Stromal cell of bone marrow (primary cell): ENCODE results near the gene SCN1A.
"Not testable (repeated sequence)": the region's sequence is repeated elsewhere in the genome, so short reads cannot be mapped to it uniquely, and the experiment has no call there.

Source experiments
- DNase-seq: peaks from one replicate; pipeline ENCODE4 v3.0.0-alpha.2; 2012; ENCODE audit warnings: low read depth

SCN1A gene

DNA sequence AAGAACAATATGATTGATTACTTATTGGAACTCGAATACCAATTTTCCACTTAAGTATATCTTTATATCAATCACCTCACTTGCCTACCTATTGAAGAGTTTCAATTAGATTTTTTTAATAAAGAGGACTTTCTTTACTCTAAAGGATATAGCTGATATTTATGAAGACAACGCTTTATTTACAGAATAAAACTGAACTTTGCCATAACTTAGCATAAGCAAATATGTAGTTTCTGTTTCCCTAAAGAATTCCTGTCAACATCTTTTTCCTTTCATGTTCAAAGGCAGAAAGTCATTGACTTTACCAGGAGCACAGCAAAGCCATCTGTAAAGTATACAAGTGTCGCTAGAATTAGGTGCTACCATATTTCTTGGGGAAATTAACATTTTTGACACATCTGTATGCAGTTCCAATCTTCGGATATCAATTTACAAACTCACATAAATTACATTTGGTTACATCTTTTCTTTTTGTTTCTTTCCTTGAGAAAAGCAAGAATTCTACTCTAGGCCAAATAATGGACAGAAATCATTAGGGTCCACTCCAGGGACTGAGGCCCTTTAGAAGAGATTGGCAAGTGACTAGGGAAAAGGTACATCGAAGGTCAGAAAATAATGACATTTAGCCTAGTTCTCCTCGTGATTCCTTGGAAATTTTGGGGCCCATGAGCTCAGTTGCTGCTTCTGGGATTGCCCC is 7.5 kb upstream of the SCN1A start:
- no peak for DNase-seq

DNA sequence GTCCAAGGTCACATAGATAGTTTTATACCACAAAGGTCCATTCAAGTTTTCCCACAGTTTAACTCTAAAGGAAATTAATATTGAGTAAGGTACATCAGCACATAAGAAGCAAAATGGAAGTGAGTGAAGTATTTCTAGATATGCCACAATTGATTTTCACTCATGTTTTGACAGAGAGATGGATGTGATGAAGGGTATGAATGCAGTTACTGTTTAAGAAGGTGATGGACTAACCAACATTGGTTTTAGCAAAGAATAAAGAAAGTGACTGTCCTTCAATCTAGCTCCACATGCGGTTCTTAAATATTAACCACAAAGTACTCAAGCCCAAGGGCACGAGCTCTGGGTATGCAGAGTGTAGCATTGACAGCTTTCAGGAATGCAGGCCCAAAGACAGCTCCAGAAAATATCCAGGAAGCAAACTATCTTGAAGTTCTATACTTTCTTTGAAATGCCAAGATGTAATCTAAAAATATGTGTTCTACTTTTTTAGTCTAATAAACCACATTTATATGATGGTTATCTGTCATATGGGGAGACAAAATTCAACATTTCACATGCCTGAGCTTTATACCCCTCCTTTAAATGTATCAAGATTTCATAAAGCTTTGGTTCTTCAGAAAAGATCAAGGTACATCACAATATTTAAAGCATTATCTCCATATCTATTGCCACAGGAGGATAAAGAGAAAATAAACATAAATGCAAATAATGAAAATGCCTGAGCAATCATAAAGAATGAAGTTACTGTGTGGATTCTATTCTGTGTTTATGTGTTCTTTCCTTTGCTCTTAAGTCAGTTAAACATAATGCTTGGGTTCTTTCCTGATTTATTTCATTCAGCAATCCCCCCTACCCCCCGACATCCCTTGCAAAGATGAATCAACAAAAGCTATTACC is 6.7 kb upstream of the SCN1A start:
- no peak for DNase-seq

DNA sequence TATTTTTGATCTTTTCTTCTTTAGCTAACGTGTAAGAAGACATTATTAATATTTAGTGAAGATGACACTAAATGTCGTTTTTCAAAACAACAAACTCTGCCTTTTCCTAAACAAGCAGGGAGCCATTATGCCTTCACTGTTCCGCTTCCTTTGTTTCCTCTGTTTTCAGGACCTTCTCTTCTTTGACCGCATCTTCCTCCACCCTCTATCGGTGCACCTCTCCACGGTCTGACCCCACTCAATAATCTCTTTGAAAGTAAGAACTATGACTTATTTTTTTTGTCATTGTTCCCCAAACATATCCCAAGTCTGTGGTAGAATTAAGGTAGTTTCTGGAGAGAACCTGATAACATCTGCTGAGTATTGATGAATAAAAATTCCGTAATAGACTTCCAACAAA is 5.8 kb upstream of the SCN1A start:
- no peak for DNase-seq

GRCh38 chr2:166128156-166128505 is 311 bp upstream of the SCN1A start:
- no peak for DNase-seq

DNA sequence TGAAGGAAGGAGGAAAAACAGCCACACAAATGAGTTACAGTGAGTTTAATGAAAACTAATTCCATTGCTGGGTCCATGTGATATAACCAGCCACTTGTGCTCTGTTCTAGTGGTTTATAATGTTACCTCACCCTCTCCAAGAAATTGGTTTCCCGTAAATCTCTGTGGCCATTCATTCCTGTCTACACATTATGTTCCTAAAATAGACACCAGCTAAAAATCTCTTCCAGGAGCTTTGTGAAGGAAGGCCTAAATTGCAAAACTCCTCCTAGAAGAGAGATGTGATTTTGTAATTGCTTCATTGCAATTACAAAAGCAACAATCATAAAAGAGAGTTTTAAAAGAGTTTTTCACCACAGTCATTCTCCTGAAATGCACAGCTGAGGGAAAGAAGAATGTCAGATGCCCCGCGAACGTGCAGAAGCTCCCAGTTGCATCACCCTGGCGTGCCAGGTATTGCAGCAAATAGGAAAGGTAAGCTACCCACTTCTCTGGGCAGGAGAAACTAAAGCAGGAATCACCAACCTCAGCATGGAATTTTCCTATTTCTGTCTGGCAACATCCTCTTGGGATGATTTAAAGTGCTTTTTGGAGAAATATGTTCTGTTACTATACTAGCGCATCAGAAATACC is 1.7 kb downstream of the SCN1A start:
- DNase-seq, result peak; percentile 61

- DNase-seq, result no peak
Measured at GRCh38 chr2:166125557-166125956, 2.3 kb downstream of the SCN1A start.

- DNase-seq, result no peak
Measured at GRCh38 chr2:166118180-166118579, 9.6 kb downstream of the SCN1A start.

DNA sequence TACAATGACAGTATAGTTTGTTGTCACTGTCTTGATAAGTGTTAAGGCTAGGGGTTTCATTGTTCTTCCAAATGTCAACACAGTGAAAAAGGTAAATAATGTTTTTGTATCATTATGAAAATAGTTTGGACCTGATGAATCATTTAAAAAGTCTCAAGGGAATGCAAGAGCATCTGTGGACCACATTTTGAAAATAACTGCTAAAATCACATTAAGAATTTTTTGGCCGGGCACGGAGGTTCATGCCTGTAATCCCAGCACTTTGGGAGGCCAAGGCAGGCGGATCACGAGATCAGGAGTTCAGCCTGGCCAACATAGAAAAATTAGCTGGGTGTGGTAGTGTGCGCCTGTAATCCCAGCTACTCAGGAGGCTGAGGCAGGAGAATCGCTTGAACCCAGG is 10.3 kb downstream of the SCN1A start:
- no peak for DNase-seq

- no peak for DNase-seq
Measured at GRCh38 chr2:166115589-166115988, 12.2 kb downstream of the SCN1A start.

- DNase-seq, result no peak
Measured at GRCh38 chr2:166112193-166112605, 15.6 kb downstream of the SCN1A start.

DNA sequence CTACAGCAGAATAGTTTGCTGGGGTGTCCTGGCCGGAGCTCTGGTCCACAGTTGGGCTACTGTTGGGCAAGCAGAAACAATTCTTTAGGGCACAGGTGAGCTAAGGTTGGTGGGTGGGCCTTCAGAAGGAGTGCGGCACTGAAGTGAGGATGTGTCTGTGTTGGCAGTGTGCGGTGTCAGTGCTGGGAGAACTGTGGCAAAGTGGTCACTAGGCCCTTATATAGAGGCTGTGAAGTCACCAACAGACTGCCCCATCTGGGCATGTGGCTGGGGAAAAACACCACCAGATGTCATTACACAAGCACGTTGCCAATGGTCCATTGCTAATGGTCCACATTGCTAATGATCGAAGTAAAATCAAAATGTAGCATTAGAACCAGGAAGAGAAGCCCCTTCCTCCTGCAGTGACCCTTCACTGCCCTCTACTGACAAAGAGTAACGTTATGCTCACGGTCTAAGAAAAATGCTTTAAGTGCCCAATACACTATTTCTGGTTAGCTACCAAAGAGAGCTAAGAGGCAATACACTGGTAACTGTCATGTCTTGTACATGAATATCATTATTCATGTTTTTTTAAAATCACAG is 21.3 kb downstream of the SCN1A start:
- no peak for DNase-seq

DNA sequence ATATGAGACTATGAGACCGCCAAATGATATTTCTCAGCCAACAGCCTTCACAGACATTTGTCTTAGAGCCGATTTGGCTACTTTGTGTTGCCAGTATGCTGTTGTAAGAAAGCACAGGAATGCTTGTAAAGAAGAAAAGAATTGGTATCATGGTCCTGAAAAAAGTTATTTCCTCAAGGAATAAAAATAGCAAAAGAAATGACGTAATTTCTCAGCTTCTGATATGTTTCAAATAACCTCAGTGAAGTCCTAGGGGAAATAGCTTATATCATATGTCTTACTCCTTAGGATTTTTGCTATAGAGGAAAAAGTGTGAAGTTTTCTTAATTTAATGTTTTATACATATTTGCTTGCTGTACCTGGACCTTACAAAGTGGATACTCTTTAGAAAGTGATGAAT is 23.0 kb downstream of the SCN1A start:
- no peak for DNase-seq

DNA sequence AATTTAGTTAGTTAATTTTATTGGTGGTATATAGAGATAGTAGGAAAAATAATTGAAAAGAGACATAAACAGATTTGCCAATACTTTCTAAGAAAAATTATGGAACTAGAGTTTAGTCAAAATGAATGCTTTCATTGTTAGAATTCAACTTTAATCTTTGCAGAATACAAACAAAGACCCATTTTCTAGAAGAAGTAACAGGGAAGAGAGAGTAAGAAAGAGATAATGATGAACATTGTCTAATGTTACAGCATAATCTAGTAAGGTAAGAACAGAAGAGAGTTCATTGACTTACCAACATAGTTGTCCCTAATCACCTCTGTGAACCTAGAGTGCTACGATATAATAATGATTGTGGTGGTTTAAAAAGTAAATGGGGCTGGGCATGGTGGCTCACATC is 23.7 kb downstream of the SCN1A start:
- DNase-seq, result no peak

- not testable (repeated sequence) for DNase-seq
Measured at GRCh38 chr2:166103277-166103676, 24.5 kb downstream of the SCN1A start.

DNA sequence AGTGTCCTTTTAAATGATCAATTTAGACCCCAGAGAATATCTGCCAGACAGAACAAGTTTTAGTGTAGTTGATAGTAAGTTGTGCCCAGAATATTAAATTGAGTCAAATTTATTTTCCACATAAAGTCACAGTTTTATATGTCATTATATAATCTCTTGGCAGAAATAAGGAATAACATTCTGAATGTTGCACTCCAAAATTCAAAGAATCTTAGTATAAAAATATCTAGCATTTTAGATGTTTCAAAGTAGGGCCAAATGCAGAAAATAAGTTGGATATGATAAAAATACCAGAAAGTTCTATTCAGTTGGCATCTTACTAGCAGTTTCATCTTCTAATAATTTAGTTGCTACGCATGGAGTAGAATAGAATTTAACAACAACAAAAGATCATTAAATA is 33.5 kb downstream of the SCN1A start:
- DNase-seq, result no peak

DNA sequence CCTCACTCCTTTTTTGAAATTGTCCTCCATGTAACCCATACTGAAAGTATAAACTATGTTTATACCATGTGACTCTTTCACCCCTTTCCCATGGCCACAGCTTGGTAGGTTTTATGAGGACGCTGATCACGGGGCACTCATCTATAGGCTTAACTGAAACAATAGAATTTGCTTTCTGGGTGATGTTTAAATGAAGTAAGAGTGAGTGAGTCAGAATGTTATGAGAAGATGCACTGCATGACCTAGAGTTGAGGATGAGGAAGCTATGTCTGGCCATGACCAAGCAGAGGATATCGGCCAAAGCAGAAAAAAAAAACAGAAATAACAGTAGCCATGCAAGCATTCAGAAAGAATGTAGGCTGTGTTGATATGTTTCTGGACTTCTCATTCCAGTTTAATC is 34.9 kb downstream of the SCN1A start:
- DNase-seq, result peak; percentile 33

- no peak for DNase-seq
Measured at GRCh38 chr2:166091439-166091838, 36.4 kb downstream of the SCN1A start.

DNA sequence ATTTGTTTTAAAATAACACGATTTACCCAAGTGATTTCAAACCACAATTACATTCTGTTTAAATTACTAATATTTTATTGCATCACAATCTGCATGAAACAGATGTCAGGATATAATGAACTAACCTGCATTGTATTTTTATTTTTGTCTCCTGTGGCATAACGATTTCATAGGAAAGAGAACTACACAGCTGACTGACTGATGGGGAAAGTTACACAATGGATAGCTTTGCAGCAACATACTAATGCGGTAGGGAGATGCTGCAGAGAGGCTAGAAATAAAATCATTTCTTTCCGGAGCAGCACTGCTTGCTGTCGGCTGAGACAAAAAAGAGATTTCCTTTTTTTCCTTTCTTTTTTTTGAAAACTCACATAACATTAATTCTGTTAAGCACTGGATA is 36.9 kb downstream of the SCN1A start:
- DNase-seq, result no peak

DNA sequence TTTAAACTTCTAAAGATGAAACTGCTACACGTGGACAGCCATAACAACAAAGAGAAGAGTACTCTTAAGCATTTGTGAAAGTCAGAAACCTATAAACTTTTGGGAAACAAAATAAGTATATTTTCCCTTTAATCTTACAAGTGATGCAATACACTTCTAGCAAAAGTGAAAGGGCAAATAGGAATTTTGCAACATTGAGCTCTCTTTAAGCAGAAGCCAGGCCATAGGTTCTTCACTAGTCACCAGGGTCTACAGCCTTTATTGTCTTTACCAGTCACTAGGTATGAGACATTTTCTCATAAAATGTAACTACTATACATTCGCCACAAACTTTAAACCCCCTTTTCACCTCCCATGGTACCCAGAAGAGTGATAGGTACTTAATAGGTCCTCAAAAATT is 37.5 kb downstream of the SCN1A start:
- DNase-seq, result no peak

GRCh38 chr2:166088634-166089033 is 39.2 kb downstream of the SCN1A start:
- DNase-seq, result peak; percentile 43

DNA sequence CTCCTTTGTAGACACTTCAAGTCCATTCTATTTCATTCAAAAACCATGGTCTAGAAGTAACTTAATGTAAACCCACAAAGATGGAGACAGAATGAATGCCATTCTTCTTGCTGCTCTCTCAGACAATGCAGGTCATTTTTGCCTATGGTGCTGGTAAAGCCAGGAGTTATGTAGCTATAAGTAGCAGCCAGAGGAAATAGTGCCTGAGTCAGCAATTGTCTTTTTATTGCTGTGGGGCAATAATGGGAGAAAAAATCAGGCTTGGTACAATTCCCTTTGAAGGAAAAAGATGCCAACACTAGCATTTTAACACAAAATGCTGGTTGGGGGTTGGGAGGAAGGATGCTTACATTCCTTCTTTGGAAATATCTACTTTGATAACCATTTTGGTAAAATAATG is 43.5 kb downstream of the SCN1A start:
- DNase-seq, result no peak

DNA sequence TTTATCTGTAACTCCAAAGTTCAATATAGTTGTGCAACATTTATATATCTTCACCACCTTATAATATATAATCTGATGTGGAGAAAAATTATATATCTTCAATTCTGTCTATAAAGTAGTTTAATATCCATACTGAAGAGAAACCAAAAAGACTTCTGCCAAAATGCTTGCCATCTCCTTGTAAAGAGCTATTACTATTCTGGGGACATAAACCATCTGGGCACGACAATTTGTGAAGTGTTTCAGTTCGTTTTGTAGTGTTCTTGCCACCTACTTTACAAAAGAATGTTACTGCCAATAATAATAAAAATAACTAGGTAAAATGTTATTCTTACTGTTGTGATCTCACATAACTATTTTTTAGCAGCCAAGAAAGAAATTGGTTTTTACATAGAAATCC is 45.1 kb downstream of the SCN1A start:
- DNase-seq, result no peak

GRCh38 chr2:166081852-166082251 is 46.0 kb downstream of the SCN1A start:
- no peak for DNase-seq
